ENCODE data around the gene HNRNPH1. TPM values are rescaled to one million over a fixed set of nuclear protein-coding genes. Genes with fewer than 3 reads are reported as not detected.

Gene HNRNPH1
- total RNA-seq, 1 experiment from 2014 or later: 940 TPM

- H3K36me3 Mint-ChIP-seq (ENCODE audit: insufficient read depth, unreplicated experiment): peaks cover 51% of the 10 kb centered on the region
- H3K4me1 Mint-ChIP-seq (ENCODE audit: low read depth, unreplicated experiment): no peaks in the 10 kb centered on the region
- intact Hi-C loops (cut with micrococcal nuclease; ENCODE audit: unreplicated experiment): no loop called here
- no peak for DNase-seq
- no peaks in the 10 kb centered on the region for H3K27me3 ChIP-seq (replicated peaks; ENCODE audit: control insufficient read depth, insufficient read depth, low read length)
- peaks cover 2% of the 10 kb centered on the region; the same call in 1 of the 2 replicates for H3K36me3 ChIP-seq (ENCODE audit: control insufficient read depth, insufficient read depth, low read length)
- no peaks in the 10 kb centered on the region for H3K9me3 Mint-ChIP-seq (ENCODE audit: unreplicated experiment)
- POLR2A ChIA-PET: no interaction called here
- CTCF ChIA-PET: interaction anchor here (0.5 to 1.3 kb wide), 2 partner anchors 10 to 13 kb away, joined by 3 to 5 read pairs; no protein-coding TSS in a partner anchor
- no peak overlapping the region for H3K27ac Mint-ChIP-seq (ENCODE audit: unreplicated experiment)
- no peaks in the 10 kb centered on the region for H3K9me3 ChIP-seq
- BruUV-seq (replicated peaks): no TSS peak
- TF ChIP-seq, protein P1, sequence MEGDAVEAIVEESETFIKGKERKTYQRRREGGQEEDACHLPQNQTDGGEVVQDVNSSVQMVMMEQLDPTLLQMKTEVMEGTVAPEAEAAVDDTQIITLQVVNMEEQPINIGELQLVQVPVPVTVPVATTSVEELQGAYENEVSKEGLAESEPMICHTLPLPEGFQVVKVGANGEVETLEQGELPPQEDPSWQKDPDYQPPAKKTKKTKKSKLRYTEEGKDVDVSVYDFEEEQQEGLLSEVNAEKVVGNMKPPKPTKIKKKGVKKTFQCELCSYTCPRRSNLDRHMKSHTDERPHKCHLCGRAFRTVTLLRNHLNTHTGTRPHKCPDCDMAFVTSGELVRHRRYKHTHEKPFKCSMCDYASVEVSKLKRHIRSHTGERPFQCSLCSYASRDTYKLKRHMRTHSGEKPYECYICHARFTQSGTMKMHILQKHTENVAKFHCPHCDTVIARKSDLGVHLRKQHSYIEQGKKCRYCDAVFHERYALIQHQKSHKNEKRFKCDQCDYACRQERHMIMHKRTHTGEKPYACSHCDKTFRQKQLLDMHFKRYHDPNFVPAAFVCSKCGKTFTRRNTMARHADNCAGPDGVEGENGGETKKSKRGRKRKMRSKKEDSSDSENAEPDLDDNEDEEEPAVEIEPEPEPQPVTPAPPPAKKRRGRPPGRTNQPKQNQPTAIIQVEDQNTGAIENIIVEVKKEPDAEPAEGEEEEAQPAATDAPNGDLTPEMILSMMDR (IDR thresholded peaks at IDR 0.05; ENCODE audit: insufficient read depth in 1 of 2, low read depth in 1 of 2, low read length in 1 of 2, severe bottlenecking in 1 of 2, unreplicated experiment in 1 of 2): no peak
- no peak overlapping the region for H3K4me3 ChIP-seq (ENCODE audit: low read depth, low read length)
- no peak overlapping the region for H3K4me3 Mint-ChIP-seq (ENCODE audit: unreplicated experiment)
- H3K27me3 Mint-ChIP-seq (ENCODE audit: insufficient read depth, unreplicated experiment): no peaks in the 10 kb centered on the region
- H3K4me1 ChIP-seq: no peaks in the 10 kb centered on the region
Measured at GRCh38 chr5:179568721-179569120, 54.8 kb downstream of the HNRNPH1 start.

GRCh38 chr5:179564526-179564925 is 58.9 kb downstream of the HNRNPH1 start:
- H3K27me3 ChIP-seq (replicated peaks; ENCODE audit: control insufficient read depth, insufficient read depth, low read length): no peaks in the 10 kb centered on the region
- TF ChIP-seq, protein P1 (IDR thresholded peaks at IDR 0.05; ENCODE audit: insufficient read depth in 1 of 2, low read depth in 1 of 2, low read length in 1 of 2, severe bottlenecking in 1 of 2, unreplicated experiment in 1 of 2): no peak
- DNase-seq: no peak
- Mint-ChIP-seq H3K9me3 (ENCODE audit: unreplicated experiment) (no peaks in the 10 kb centered on the region), H3K4me1 (ENCODE audit: low read depth, unreplicated experiment) (no peaks in the 10 kb centered on the region), H3K27ac (ENCODE audit: unreplicated experiment) (no peak overlapping the region), H3K36me3 (ENCODE audit: insufficient read depth, unreplicated experiment) (peaks cover 60% of the 10 kb centered on the region), H3K4me3 (ENCODE audit: unreplicated experiment) (no peak overlapping the region), H3K27me3 (ENCODE audit: insufficient read depth, unreplicated experiment) (no peaks in the 10 kb centered on the region)
- no peaks in the 10 kb centered on the region for H3K9me3 ChIP-seq
- H3K4me1 ChIP-seq: no peaks in the 10 kb centered on the region
- CTCF ChIA-PET: no interaction called here
- intact Hi-C loops (cut with micrococcal nuclease; ENCODE audit: unreplicated experiment): no loop called here
- H3K36me3 ChIP-seq (ENCODE audit: control insufficient read depth, insufficient read depth, low read length): no peaks in the 10 kb centered on the region; the same call in 1 of the 2 replicates
- BruUV-seq (replicated peaks): no TSS peak
- POLR2A ChIA-PET: no interaction called here
- H3K4me3 ChIP-seq (ENCODE audit: low read depth, low read length): no peak overlapping the region

Other genes starting within 250 kb of the HNRNPH1 start
- gene RUFY1, start 73.1 kb downstream of the HNRNPH1 start, total RNA-seq (2022): 33.4 and 36.3 TPM in 2 replicates
- 0.68 and 1.3 TPM in 2 replicates for gene CBY3, start 57.4 kb upstream of the HNRNPH1 start, total RNA-seq (2022)
- gene CANX, start 75.3 kb upstream of the HNRNPH1 start, total RNA-seq (2022): 853 and 871 TPM in 2 replicates
- 39.3 and 41.3 TPM in 2 replicates for gene MAML1, start 109.2 kb upstream of the HNRNPH1 start, total RNA-seq (2022)
- gene LTC4S, start 170.3 kb upstream of the HNRNPH1 start, total RNA-seq (2022): 2.3 and 2.4 TPM in 2 replicates
- gene MGAT4B, start 183.2 kb upstream of the HNRNPH1 start, total RNA-seq (2022): 215 and 217 TPM in 2 replicates
- gene SQSTM1, start 197.2 kb upstream of the HNRNPH1 start, total RNA-seq (2022): 250 and 259 TPM in 2 replicates
- 37.8 and 43.0 TPM in 2 replicates for gene MRNIP, start 235.1 kb upstream of the HNRNPH1 start, total RNA-seq (2022)

Data from Caco-2 (cell line).